Chondrocyte (in vitro differentiated cells): ENCODE data around the gene MYO5B. TPM values are rescaled to one million over a fixed set of nuclear protein-coding genes. Genes with fewer than 3 reads are reported as not detected.

Experiments
- DNase-seq: peaks from one replicate; pipeline ENCODE4 v3.0.0; 2021; ENCODE audit warnings: mixed read lengths, low spot score
- H3K27ac Mint-ChIP-seq: one replicate; pipeline ENCODE4 v1.8.0; 2021; ENCODE audit warnings: mild to moderate bottlenecking, moderate library complexity, mixed read lengths; ENCODE audit not compliant: unreplicated experiment
- H3K27me3 Mint-ChIP-seq: 2 replicates; pipeline ENCODE4 v1.8.0; 2021; ENCODE audit warnings: low read depth, mixed read lengths
- H3K36me3 Mint-ChIP-seq: 2 replicates; pipeline ENCODE4 v1.8.0; 2021; ENCODE audit warnings: low read depth, mixed read lengths
- H3K4me1 Mint-ChIP-seq: 2 replicates; pipeline ENCODE4 v1.8.0; 2021; ENCODE audit warnings: low read depth, mild to moderate bottlenecking, mixed read lengths
- H3K4me3 Mint-ChIP-seq: one replicate; pipeline ENCODE4 v1.8.0; 2021; ENCODE audit warnings: mild to moderate bottlenecking, moderate library complexity, mixed read lengths; ENCODE audit not compliant: unreplicated experiment
- H3K9me3 Mint-ChIP-seq: 2 replicates; pipeline ENCODE4 v1.8.0; 2021; ENCODE audit warnings: low read depth, mixed read lengths
- CTCF ChIP-seq: fragments of 200-600 bp; sonication (generic); IDR thresholded peaks from 2 replicates; pipeline ENCODE4 v1.5.0; 2021; ENCODE audit warnings: antibody characterized with exemption, mild to moderate bottlenecking, moderate library complexity
- total RNA-seq: library from RNA; stranded (reverse); gene quantifications from 3 replicates; pipeline ENCODE4 v1.2.1, GENCODE V29; 2021

MYO5B gene
- total RNA-seq, 1 donor from 2014 or later: 0.97 TPM

GRCh38 chr18:49974079-49974478 is 220.9 kb downstream of the MYO5B start:
- H3K36me3 Mint-ChIP-seq: no peaks in the 10 kb centered on the region
- peaks cover 11% of the 10 kb centered on the region for H3K4me1 Mint-ChIP-seq
- no peak overlapping the region for H3K4me3 Mint-ChIP-seq
- no peak for TF ChIP-seq CTCF
- H3K27me3 Mint-ChIP-seq: peaks cover 16% of the 10 kb centered on the region
- no peak for DNase-seq
- H3K27ac Mint-ChIP-seq: no peak overlapping the region
- H3K9me3 Mint-ChIP-seq: no peaks in the 10 kb centered on the region

DNA sequence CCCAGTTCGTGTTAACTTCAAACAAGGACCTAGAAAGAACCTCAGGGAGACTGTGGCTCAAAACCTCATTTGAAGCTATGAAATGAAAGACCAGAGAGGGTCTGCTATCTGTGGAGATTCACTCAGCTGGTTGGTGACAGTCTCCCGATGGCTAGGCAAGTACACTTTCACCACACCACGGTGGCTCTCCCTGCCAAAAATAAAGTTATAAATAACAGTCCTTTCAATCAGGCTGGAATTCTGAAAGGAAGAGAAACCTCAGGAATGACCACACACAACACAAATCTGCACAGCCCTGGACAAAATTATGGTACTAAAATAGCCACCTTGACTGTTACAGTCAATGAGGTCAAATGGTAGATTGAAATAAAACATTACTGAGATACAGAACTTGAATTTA is 221.4 kb downstream of the MYO5B start:
- DNase-seq: no peak
- H3K36me3 Mint-ChIP-seq: no peaks in the 10 kb centered on the region
- no peak for TF ChIP-seq CTCF
- no peak overlapping the region for H3K4me3 Mint-ChIP-seq
- H3K27me3 Mint-ChIP-seq: peaks cover 14% of the 10 kb centered on the region
- no peaks in the 10 kb centered on the region for H3K9me3 Mint-ChIP-seq
- H3K27ac Mint-ChIP-seq: no peak overlapping the region
- peaks cover 11% of the 10 kb centered on the region for H3K4me1 Mint-ChIP-seq

GRCh38 chr18:49972535-49972934 is 222.4 kb downstream of the MYO5B start:
- no peak for DNase-seq
- no peaks in the 10 kb centered on the region for H3K36me3 Mint-ChIP-seq
- no peak for TF ChIP-seq CTCF
- H3K27me3 Mint-ChIP-seq: peaks cover 9% of the 10 kb centered on the region
- H3K4me1 Mint-ChIP-seq: peaks cover 11% of the 10 kb centered on the region
- H3K9me3 Mint-ChIP-seq: no peaks in the 10 kb centered on the region
- H3K4me3 Mint-ChIP-seq: no peak overlapping the region
- no peak overlapping the region for H3K27ac Mint-ChIP-seq

- no peak for TF ChIP-seq CTCF
- H3K9me3 Mint-ChIP-seq: no peaks in the 10 kb centered on the region
- H3K27ac Mint-ChIP-seq: no peak overlapping the region
Measured at GRCh38 chr18:49971462-49971861, 223.5 kb downstream of the MYO5B start.

DNA sequence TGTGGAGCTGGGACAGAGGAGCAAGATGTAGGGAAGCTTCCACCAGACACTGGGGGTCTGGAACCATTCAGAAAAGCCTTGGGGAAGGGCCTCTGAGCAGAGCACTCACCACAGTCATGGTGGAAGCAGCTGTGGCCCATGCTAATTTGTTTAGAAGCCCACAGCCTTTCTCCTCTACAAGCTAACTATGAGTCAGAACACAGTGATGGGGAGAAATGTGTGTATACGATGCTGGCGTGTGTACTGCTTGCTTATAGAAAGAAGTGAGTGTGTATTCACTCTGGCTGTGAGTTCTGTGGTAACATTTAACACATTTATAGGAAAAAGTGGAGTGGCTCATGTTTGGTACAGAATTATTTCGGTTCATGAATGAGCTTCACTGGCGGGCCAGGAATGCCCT is 224.6 kb downstream of the MYO5B start:
- Mint-ChIP-seq H3K9me3 (no peaks in the 10 kb centered on the region), H3K4me1 (no peaks in the 10 kb centered on the region), H3K27ac (no peak overlapping the region), H3K27me3 (peaks cover 9% of the 10 kb centered on the region), H3K36me3 (no peaks in the 10 kb centered on the region), H3K4me3 (no peak overlapping the region)
- no peak for DNase-seq
- TF ChIP-seq CTCF: no peak

More at GRCh38 chr18:49971462-49971861, 223.5 kb downstream of the MYO5B start:
- H3K27me3 Mint-ChIP-seq: peaks cover 9% of the 10 kb centered on the region
- peaks cover 5% of the 10 kb centered on the region for H3K4me1 Mint-ChIP-seq
- H3K36me3 Mint-ChIP-seq: no peaks in the 10 kb centered on the region
- no peak for DNase-seq
- no peak overlapping the region for H3K4me3 Mint-ChIP-seq
